GM19397 (cell line): ENCODE data around the gene HELZ2.

Experiments
- ATAC-seq: cut with Tn5 transposase; IDR thresholded peaks from one replicate; pipeline ENCODE4 v1.9.1; 2021; ENCODE audit warnings: mild to moderate bottlenecking, moderate library complexity; ENCODE audit not compliant: unreplicated experiment

The HELZ2 gene

DNA sequence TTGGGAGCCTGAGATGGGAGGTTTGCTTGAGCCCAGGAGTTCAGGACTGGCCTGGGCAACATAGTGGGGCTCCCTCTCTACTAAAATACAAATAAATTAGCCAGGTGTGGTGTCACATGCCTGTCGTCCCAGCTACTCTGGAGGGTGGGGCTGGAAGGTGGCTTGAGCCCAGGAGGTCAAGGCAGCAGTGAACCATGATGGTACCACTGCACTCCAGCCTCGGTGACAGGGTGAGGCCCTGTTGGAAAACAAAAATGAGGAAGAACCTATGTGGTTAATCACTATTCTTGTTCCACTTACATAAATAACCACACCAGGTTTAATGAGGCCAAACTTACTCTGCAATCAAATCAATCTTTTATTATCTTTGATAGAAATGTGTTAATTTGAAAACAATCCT, 48.1 kb downstream of the HELZ2 start:
- no peak for ATAC-seq

DNA sequence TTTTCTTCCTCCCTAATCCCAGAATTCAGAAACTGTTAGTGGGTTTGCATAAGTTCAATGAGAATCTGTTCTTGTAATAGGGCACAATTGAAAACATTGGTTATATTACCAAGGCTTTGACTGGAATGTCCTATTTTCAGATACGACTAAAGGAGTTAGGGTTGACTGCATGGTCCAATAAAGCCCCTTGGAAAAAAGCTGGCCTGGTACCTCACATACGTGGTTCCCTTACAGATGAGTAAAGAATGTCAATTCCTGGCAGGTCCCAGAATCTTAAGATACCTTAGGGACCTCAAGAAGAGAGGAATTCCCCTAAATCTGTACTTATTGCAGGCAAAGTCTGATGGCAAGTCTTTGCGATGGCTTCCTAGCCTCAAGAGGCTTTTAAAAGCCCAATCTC, 48.9 kb downstream of the HELZ2 start:
- ATAC-seq = no peak
